ENCODE results near the gene PDXK.

- TF ChIP-seq CEBPB (IDR thresholded peaks at IDR 0.05; ENCODE audit: low read depth, low read length) (no peak), POLR2AphosphoS5 (IDR thresholded peaks at IDR 0.05; ENCODE audit: low read depth, low read length) (no peak; the same call in 1 of the 2 replicates), CBX5 (IDR thresholded peaks at IDR 0.05; ENCODE audit: low read depth, low read length) (no peak), EGR1 (IDR thresholded peaks at IDR 0.05; ENCODE audit: borderline replicate concordance, low read depth, low read length) (no peak), BRCA1 (IDR thresholded peaks at IDR 0.05; ENCODE audit: low read depth, low read length) (no peak), TAF1 (IDR thresholded peaks at IDR 0.05; ENCODE audit: low read depth, low read length) (no peak)
- TF ChIP-seq, protein P1, sequence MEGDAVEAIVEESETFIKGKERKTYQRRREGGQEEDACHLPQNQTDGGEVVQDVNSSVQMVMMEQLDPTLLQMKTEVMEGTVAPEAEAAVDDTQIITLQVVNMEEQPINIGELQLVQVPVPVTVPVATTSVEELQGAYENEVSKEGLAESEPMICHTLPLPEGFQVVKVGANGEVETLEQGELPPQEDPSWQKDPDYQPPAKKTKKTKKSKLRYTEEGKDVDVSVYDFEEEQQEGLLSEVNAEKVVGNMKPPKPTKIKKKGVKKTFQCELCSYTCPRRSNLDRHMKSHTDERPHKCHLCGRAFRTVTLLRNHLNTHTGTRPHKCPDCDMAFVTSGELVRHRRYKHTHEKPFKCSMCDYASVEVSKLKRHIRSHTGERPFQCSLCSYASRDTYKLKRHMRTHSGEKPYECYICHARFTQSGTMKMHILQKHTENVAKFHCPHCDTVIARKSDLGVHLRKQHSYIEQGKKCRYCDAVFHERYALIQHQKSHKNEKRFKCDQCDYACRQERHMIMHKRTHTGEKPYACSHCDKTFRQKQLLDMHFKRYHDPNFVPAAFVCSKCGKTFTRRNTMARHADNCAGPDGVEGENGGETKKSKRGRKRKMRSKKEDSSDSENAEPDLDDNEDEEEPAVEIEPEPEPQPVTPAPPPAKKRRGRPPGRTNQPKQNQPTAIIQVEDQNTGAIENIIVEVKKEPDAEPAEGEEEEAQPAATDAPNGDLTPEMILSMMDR (IDR thresholded peaks at IDR 0.05; ENCODE audit: control extremely low read depth in 1 of 3, insufficient read depth in 1 of 3, low read depth in 1 of 3, low read length in 3 of 3) = no peak
Measured at GRCh38 chr21:43752758-43753438, 34.0 kb downstream of the PDXK start.

All from H1 (cell line).